ENCODE results near the gene EIPR1. TPM values are rescaled to one million over a fixed set of nuclear protein-coding genes. Genes with fewer than 3 reads are reported as not detected.

EIPR1 gene
- polyA plus RNA-seq, 1 donor (not counting 4 experiments of a cell fraction or from before 2014, with no cell fraction given), result 44.3 TPM

- Histone ChIP-seq H3K4me3 (ENCODE audit: control insufficient read depth in 2 of 3, extremely low read depth in 1 of 3, insufficient read depth in 2 of 3, low read depth in 1 of 3, low read length in 3 of 3) (no peak overlapping the region), H3K9ac (ENCODE audit: control insufficient read depth, extremely low read depth, insufficient read depth, low read length) (no peak overlapping the region), H3K27ac (ENCODE audit: control insufficient read depth, insufficient read depth, low read length) (no peak overlapping the region), H3K9me3 (ENCODE audit: control insufficient read depth, low read depth, low read length) (no peaks in the 10 kb centered on the region), H3K9me1 (ENCODE audit: control insufficient read depth, extremely low read depth, insufficient read depth, low read length) (no peaks in the 10 kb centered on the region), H4K20me1 (ENCODE audit: control insufficient read depth, extremely low read depth, insufficient read depth, low read length) (no peaks in the 10 kb centered on the region), H3K36me3 (ENCODE audit: control insufficient read depth in 2 of 2, extremely low read depth in 1 of 2, insufficient read depth in 2 of 2, low read length in 2 of 2) (peaks cover 0 to 6% of the 10 kb centered on the region in 2 experiments), H2AFZ (ENCODE audit: control insufficient read depth, low read length) (no peak overlapping the region), H3K4me1 (ENCODE audit: control insufficient read depth, extremely low read depth, insufficient read depth, low read length) (peaks cover 11% of the 10 kb centered on the region), H3K79me2 (ENCODE audit: control insufficient read depth, insufficient read depth, low read length) (no peaks in the 10 kb centered on the region), H3K4me2 (ENCODE audit: control insufficient read depth, extremely low read depth, insufficient read depth, low read depth, low read length) (no peak overlapping the region), H3K27me3 (ENCODE audit: control insufficient read depth, extremely low read depth, insufficient read depth, low read length) (no peaks in the 10 kb centered on the region)
- no peak for FAIRE-seq
- dilution Hi-C loops (cut with MboI; ENCODE audit: extremely low pct_ligation_motif_present, low sequenced_read_pairs), result no loop called here
- TF ChIP-seq CTCF (optimal IDR thresholded peaks at IDR 0.05 in 1 of 3, IDR thresholded peaks at IDR 0.05 in 1 of 3, conservative IDR thresholded peaks at IDR 0.05 in 1 of 3; ENCODE audit: extremely low read depth in 1 of 3, insufficient read depth in 2 of 3, low read length in 3 of 3) (no peak), EZH2 (IDR thresholded peaks at IDR 0.05; ENCODE audit: low read length) (no peak)
- no peak for DNase-seq (ENCODE audit: low read depth, low spot score)
These were observed 113.4 kb downstream of the EIPR1 start for GRCh38 chr2:3264010-3264744.

- Histone ChIP-seq H3K27me3 (ENCODE audit: control insufficient read depth, extremely low read depth, insufficient read depth, low read length) (no peaks in the 10 kb centered on the region), H2AFZ (ENCODE audit: control insufficient read depth, low read length) (no peak overlapping the region), H3K4me3 (ENCODE audit: control insufficient read depth in 2 of 3, extremely low read depth in 1 of 3, insufficient read depth in 2 of 3, low read depth in 1 of 3, low read length in 3 of 3) (no peak overlapping the region), H3K4me2 (ENCODE audit: control insufficient read depth, extremely low read depth, insufficient read depth, low read depth, low read length) (no peak overlapping the region), H3K27ac (ENCODE audit: control insufficient read depth, insufficient read depth, low read length) (no peak overlapping the region), H4K20me1 (ENCODE audit: control insufficient read depth, extremely low read depth, insufficient read depth, low read length) (no peaks in the 10 kb centered on the region), H3K9me3 (ENCODE audit: control insufficient read depth, low read depth, low read length) (no peaks in the 10 kb centered on the region), H3K36me3 (ENCODE audit: control insufficient read depth in 2 of 2, extremely low read depth in 1 of 2, insufficient read depth in 2 of 2, low read length in 2 of 2) (peaks cover 0 to 6% of the 10 kb centered on the region in 2 experiments), H3K4me1 (ENCODE audit: control insufficient read depth, extremely low read depth, insufficient read depth, low read length) (peaks cover 11% of the 10 kb centered on the region), H3K9ac (ENCODE audit: control insufficient read depth, extremely low read depth, insufficient read depth, low read length) (no peak overlapping the region), H3K79me2 (ENCODE audit: control insufficient read depth, insufficient read depth, low read length) (no peaks in the 10 kb centered on the region), H3K9me1 (ENCODE audit: control insufficient read depth, extremely low read depth, insufficient read depth, low read length) (no peaks in the 10 kb centered on the region)
- FAIRE-seq (no peak), DNase-seq (ENCODE audit: low read depth, low spot score) (no peak)
- TF ChIP-seq EZH2 (IDR thresholded peaks at IDR 0.05; ENCODE audit: low read length) (no peak), CTCF (optimal IDR thresholded peaks at IDR 0.05 in 1 of 3, IDR thresholded peaks at IDR 0.05 in 1 of 3, conservative IDR thresholded peaks at IDR 0.05 in 1 of 3; ENCODE audit: extremely low read depth in 1 of 3, insufficient read depth in 2 of 3, low read length in 3 of 3) (no peak)
- dilution Hi-C loops (cut with MboI; ENCODE audit: extremely low pct_ligation_motif_present, low sequenced_read_pairs), result no loop called here
These were observed 114.1 kb downstream of the EIPR1 start for GRCh38 chr2:3263487-3263886.
